Hindlimb muscle (tissue), 1 donor: Measurements from ENCODE around the gene MIGA2. TPM values are rescaled to one million over a fixed set of nuclear protein-coding genes. Genes with fewer than 3 reads are reported as not detected.
"Not testable (repeated sequence)": the region's sequence is repeated elsewhere in the genome, so short reads cannot be mapped to it uniquely, and the experiment has no call there.

Experiments
- DNase-seq: peaks from one replicate; pipeline ENCODE4 v3.0.0-alpha.2; 2013
- polyA plus RNA-seq: library from polyadenylated mRNA; unstranded; fragments of 120-200 nt; gene quantifications from one replicate; pipeline ENCODE4 v1.2.1, GENCODE V29; 2013; ENCODE audit not compliant: insufficient read length

MIGA2 gene
- polyA plus RNA-seq, 1 donor: 20.0 TPM

DNA sequence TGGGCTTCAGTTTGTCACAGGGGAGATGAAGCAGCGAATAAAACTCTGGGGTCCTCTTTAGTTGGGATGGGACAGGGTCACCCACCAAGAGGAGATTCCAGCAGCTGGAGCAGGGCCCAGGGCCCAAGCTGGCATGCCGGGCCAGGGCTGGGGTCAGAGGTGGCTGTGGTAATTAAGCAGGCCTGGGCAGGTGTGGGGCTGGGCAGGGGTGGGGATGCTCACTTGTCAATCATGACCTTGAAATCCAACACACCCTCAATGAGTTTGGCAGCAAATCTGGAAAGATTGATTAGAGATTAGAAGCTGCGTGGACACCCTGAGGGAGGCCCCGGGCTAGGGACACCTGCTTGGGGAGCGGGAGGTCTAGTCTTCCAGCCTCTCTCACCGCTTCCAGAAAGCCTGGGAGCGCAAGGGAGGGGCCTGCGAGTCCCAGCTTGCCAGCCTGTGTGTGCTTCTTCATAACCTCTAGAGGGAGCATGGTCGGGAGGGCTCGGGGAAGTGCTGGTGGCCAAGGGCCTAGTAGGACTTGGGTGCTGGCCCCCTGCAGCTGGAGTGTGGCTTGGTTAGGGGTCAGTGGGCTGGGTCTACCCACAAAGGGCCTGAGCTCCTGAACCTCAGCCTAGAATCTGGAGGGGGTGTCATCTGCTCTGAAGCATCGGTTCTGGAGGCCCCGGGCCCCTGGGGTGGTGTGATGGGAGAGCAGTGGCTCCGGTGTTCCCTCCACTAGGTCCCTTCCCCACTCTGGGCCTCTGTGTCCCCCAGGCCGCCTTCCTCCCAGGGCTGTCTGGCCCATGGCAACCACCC is 66.6 kb downstream of the MIGA2 start:
- no peak for DNase-seq

DNA sequence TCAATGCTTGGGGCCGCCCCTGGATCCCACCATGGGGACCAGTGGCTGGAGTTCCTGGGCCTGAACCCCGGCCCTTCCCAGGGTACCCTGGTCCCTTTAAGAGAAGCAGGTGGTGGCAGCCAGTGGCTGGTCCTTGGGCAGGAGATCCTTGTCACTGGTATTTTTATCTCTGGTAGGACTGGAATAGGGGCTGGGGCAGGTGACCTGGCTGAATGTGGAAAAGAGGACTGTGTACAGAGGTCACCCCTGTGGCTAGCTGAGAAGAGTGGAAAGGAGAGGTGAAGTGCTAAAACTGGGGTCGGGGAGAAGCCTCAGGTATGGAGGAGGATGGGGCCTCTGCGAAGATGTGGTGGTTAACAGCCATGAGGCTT is 67.2 kb downstream of the MIGA2 start:
- DNase-seq: no peak

GRCh38 chr9:129104051-129104450 is 67.6 kb downstream of the MIGA2 start:
- no peak for DNase-seq

- no peak for DNase-seq
Observed at GRCh38 chr9:129105857-129106694, 69.7 kb downstream of the MIGA2 start.

GRCh38 chr9:129107651-129108050 is 71.2 kb downstream of the MIGA2 start:
- no peak for DNase-seq

DNA sequence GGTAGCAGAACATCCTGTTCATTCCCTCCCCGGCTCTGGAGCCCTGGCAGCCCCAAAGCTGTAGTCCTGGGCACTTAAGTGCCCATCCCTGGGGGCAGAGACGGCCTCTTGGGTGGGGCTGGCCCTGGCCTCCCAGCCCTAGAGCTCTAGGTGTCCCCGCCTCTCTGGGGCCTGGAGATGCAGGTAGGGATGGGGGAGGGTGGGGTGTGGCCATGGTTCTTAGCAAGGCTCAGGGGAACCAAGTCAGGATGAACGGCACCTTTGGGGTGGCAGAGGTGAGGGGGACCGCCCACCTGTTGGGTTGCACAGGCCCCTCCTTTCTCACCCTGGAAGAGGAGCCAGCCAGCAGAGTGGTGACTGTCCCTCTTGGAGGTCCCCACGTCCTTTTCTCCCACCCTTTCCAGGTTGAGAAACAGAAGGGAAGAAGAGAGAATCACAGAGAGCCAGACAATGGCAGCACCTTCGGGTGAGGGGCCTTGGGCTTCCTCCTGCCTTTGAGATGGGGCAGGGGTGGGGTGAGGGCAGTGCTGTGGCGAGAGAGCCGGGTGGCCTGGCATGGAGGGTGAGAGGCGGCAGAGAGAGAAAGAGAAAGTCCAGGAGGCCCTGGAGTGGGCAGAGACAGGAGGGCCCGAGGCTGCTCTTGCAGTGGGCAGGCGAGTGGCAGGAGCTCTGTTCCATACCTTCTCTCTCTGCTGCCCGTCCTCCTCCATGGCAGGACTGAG is 71.8 kb downstream of the MIGA2 start:
- DNase-seq: no peak

GRCh38 chr9:129108805-129109536 is 72.5 kb downstream of the MIGA2 start:
- no peak for DNase-seq

- DNase-seq: no peak
Observed at GRCh38 chr9:129109537-129109903, 73.1 kb downstream of the MIGA2 start.

DNA sequence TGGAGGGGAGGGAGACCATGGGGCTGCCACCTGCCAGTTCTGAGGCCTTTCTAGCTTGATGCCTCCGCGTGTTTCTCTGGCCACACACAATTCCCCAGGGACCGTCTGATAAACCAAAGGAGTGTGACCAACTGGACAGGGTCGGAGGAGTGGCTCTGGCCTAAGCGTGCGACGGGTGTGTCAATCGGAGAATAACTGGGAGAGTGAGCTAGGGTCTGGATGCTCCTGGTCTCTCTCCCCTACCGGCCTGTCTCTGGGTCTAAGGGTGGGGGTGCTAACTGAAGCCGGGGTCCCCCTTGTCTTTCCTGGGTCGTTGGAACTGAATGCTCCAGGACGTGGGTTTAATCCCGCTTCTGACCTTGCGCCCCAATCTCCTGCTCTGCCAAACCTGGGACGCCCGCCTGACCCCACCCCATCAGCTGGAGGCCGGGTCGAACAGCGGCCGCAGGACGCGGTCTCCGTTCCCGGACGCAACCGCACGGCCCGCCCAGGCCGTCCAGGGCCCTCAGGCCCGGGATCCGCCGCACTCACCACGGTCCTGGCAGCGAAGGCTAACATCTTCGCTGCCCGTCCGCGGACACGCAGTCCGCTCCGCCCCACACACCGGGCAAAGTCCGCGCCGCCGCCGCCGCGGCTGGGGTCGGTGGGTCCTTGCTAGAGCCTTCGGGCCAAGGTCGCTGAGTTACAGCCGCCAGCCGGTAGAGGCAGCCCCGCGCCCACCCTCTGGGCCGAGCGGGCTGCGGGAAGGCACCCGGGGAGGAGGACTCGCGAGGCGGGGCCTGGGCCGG is 73.7 kb downstream of the MIGA2 start:
- DNase-seq: no peak

DNA sequence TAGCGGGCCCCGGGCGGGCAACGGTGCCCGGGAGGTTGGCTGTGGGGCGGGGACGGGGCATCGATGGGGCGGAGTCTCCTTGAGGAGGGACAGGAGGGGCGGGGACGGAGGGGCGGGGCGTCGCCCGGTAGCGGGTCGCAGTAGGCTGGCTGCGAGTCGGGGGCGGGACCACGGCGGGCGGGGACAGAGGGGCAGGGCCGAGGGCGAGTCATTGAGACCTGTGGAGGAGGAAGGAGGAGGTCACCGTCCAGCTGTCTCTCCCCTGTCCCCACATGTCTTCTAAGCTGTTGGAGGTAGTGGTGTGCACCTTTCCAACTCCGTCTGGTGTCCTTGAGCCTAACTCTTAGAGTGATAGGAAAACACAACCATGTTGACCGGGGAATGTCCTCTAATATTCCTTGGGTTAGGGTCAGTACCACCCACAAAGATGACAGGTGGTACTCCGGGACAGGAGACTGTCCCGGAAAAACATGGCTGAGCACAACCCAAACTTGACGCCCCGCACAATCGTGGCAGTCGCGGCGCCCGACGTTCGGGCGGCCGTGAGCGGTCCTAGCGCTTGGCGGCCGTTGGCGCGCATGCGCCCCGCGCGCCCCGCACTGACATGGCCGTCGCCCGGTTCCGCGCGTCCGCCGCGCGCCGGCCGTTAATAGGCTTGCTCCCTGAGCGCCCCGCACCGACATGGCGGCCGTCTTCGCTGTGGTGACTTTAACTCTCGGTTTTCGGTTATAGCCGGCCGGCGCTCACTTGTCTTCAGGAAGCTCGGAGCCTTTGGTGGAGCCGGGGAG is 74.5 kb downstream of the MIGA2 start, which contains the start of the genes CRAT and PTPA:
CRAT (minus strand) TSS at position 54 of the 788 bp plus-strand sequence. CDS start 284 bp downstream, outside the sequence.
PTPA (plus strand) TSS at position 676 of the 788 bp plus-strand sequence. CDS start 186 bp downstream, outside the sequence.
- DNase-seq: peak; percentile 95

DNA sequence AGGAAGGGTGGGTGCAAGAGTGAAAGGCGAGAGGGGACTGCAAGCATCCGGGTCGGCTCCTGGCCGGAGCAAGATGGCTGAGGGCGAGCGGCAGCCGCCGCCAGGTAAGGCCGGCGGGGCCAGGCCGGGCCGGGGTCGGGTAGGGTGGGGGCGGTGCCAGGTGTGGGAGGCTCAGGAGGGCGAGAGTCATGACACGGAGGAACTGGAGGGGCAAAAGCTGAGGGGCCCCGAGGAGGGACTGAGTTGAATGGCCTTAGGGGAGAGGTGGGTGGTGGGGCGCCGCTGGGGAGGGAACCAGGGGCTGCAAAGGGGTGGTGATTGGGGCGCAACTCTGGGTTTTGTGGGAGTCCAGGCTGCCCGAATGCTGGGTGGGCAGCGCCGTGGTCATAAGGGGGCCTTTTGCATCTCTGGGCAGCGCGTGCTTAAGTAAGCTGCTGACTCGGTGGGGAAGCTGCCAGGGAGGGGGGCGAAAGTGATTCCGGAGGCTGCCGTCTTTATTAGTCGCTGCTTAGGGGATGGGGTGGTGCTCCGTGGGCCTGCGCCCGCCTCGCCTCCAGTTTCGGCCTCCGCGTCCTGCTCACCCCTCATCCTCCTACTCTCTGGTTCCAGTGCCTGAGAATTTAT is 75.2 kb downstream of the MIGA2 start:
- peak; percentile 43 for DNase-seq

DNA sequence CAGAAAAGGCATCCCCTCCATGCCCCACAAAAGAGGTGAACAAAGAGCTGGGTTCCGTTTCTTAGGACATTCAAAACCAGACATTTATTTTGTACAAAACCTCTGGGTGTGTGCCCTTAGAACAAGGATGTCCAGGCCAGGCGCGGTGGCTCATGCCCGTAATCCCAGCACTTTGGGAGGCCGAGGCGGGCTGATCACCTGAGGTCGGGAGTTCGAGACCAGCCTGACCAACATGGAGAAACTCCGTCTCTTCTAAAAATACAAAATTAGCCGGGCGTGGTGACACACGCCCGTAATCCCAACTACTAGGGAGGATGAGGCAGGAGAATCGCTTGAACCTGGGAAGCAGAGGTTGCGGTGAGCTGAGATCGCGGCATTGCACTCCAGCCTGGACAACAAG is 76.1 kb downstream of the MIGA2 start:
- not testable (repeated sequence) for DNase-seq

DNA sequence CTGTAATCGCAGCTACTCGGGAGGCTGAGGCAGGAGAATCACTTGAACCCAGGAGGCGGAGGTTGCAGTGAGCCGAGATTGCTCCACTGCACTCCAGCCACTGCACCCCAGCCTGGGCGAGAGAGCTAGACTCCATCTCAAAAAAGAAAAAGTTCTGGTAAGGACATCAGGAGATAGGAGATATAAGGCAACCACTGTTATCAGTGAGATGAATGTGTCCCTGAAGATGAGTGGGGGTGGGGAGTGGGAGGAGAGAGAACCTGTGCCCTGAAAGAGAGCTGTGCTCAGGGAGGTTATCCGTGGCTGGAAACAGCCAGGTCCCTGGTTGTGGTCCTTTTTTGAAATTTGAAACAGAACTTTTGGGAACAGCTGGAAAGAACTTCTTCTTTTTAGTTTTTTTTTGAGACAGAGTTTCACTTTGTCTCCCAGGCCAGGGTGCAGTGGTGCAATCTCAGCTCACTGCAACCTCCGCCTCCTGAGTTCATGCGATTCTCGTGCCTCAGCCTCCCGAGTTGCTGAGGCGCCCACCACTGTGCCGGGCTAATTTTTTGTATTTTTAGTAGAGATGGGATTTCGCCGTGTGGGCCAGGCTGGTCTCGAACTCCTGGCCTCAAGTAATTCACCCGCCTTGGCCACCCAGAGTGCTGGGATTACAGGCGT is 77.3 kb downstream of the MIGA2 start:
- DNase-seq: no peak

DNA sequence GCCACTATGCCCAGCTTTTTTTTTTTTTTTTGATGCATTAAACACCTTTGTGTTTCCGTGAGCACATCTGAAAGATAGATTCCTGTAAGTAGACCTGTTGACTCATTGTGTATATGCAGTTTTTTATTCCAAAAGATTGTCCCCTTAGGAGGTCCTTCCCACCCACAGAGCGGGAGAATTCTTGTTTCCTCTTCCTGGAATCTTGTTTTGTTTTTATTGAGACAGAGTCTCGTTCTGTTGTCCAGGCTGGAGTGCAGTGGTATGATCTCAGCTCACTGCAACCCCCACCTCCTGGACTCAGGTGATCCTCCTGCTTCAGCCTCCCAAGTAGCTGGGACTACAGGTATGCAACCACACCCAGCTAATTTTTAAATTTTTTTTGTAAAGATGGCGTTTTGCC is 82.4 kb downstream of the MIGA2 start:
- DNase-seq: no peak

GRCh38 chr9:129121483-129121882 is 85.1 kb downstream of the MIGA2 start:
- no peak for DNase-seq
